Gastroesophageal sphincter (tissue), 3 donors: ENCODE results near the gene ANKRD23.

ENCODE experiments used
- CTCF ChIP-seq, 4 experiments: fragments of 200-600 bp in 2 of 4; fragments of 450-650 bp in 2 of 4; sonication (generic) in 1 of 4; IDR thresholded peaks; one replicate each; pipeline ENCODE4 v1.5.1; 2017 to 2019; ENCODE audit warnings: antibody characterized with exemption in 4 of 4, mild to moderate bottlenecking in 2 of 4, moderate library complexity in 2 of 4
- EP300 ChIP-seq: sonication (generic); formaldehyde crosslinking; IDR thresholded peaks from one replicate; pipeline ENCODE4 v1.6.1; 2017; ENCODE audit warnings: antibody characterized with exemption, mild to moderate bottlenecking
- POLR2A ChIP-seq, 2 donors: fragments of 450-650 bp; IDR thresholded peaks; one replicate each; pipeline ENCODE4 v1.6.1; 2017; ENCODE audit warnings: antibody characterized with exemption in 2 of 2, mild to moderate bottlenecking in 2 of 2, moderate library complexity in 1 of 2
- POLR2AphosphoS5 ChIP-seq: sonication (generic); formaldehyde crosslinking; IDR thresholded peaks from one replicate; pipeline ENCODE4 v1.6.1; 2017; ENCODE audit warnings: antibody characterized with exemption

GRCh38 chr2:96877042-96877451 is 33.2 kb upstream of the ANKRD23 start:
- TF ChIP-seq POLR2AphosphoS5 (no peak), CTCF (IDR thresholded peaks at IDR 0.05) (no peak), POLR2A (IDR thresholded peaks at IDR 0.05) (no peak), EP300 (no peak)
